Keratinocyte (primary cell): ENCODE measurements around the gene COPZ2.

Experiments
- EZH2 ChIP-seq: IDR thresholded peaks from one replicate; pipeline ENCODE4 v1.6.1; 2012; ENCODE audit warnings: inconsistent platforms, mild to moderate bottlenecking, low read length, moderate library complexity
- TF ChIP-seq, protein P1 (sequence below), 3 experiments: IDR thresholded peaks in 1 of 3; conservative IDR thresholded peaks in 1 of 3; optimal IDR thresholded peaks in 1 of 3; 2 replicates in 2 of 3; 3 replicates in 1 of 3; pipeline versions ENCODE3 to v1.5.1; 2011; ENCODE audit warnings: low read length in 3 of 3, mild to moderate bottlenecking in 3 of 3, moderate library complexity in 2 of 3, control low read depth in 1 of 3, inconsistent platforms in 1 of 3; ENCODE audit not compliant: insufficient read depth in 2 of 3; ENCODE audit errors: extremely low read depth in 1 of 3

DNA sequence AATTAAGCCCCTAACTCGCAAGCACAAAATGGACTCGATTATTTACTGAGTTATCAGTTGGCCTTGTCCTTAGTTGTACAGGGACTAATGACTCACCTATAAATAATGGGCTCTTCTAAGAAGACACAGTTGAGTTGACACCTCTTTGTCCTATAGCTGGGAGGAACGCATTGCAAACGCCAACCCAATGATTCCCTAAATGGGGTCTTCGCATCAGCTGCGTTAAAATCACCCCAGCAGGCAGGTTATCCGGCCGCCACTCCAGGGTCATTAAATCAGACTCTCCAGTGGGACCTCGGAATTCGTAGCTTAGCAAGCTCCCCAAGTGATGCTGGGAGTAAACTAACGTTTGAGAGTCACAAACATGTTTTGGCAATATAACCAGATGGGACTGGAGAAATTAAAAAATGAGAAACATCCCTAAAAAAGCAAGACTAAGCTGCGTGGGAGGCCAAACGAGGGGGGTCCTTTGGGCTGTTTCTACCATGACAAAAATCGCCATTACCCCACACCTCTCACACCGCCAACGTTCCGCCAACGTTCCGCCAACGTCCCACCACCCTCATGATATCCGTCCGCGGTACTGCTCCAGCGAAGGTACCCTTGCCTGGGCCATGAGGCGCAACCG is 9.6 kb upstream of the COPZ2 start:
- TF ChIP-seq, protein P1, sequence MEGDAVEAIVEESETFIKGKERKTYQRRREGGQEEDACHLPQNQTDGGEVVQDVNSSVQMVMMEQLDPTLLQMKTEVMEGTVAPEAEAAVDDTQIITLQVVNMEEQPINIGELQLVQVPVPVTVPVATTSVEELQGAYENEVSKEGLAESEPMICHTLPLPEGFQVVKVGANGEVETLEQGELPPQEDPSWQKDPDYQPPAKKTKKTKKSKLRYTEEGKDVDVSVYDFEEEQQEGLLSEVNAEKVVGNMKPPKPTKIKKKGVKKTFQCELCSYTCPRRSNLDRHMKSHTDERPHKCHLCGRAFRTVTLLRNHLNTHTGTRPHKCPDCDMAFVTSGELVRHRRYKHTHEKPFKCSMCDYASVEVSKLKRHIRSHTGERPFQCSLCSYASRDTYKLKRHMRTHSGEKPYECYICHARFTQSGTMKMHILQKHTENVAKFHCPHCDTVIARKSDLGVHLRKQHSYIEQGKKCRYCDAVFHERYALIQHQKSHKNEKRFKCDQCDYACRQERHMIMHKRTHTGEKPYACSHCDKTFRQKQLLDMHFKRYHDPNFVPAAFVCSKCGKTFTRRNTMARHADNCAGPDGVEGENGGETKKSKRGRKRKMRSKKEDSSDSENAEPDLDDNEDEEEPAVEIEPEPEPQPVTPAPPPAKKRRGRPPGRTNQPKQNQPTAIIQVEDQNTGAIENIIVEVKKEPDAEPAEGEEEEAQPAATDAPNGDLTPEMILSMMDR (optimal IDR thresholded peaks at IDR 0.05 in 1 of 3, IDR thresholded peaks at IDR 0.05 in 1 of 3, conservative IDR thresholded peaks at IDR 0.05 in 1 of 3; ENCODE audit: extremely low read depth in 1 of 3, insufficient read depth in 2 of 3, low read length in 3 of 3): no peak
- no peak for TF ChIP-seq EZH2
